ENCODE results near the gene PRMT1. TPM values are rescaled to one million over a fixed set of nuclear protein-coding genes. Genes with fewer than 3 reads are reported as not detected.
A peak's percentile ranks its signal among the peaks of the same experiment; 100 is the strongest.

The PRMT1 gene
- total RNA-seq, 6 donors from 2014 or later, result 65.6 to 155 (median 82.0) TPM

GRCh38 chr19:49696865-49697264 is 19.8 kb downstream of the PRMT1 start:
- no peaks in the 10 kb centered on the region for H3K9me3 ChIP-seq
- no peak overlapping the region for H3K4me3 ChIP-seq
- no peak for ATAC-seq (ENCODE audit: low FRiP score in 2 of 2)
- 91% methylated on average over 4 to 7 of the region's 7 CpGs for WGBS, 2 donors
- no peak for DNase-seq
- no peaks in the 10 kb centered on the region for H3K36me3 ChIP-seq
- no peak for TF ChIP-seq POLR2AphosphoS5 (IDR thresholded peaks at IDR 0.05)
- TF ChIP-seq EP300 (IDR thresholded peaks at IDR 0.05), result no peak
- TF ChIP-seq CTCF (IDR thresholded peaks at IDR 0.05), result no peak
- TF ChIP-seq POLR2A (IDR thresholded peaks at IDR 0.05), result no peak
- peaks cover 0 to under 1% (median 0%) of the 10 kb centered on the region in 4 donors for H3K4me1 ChIP-seq
- H3K27me3 ChIP-seq, result no peaks in the 10 kb centered on the region
- H3K27ac ChIP-seq, result no peak overlapping the region

- 83 to 92% methylated on average over 5 of the region's 5 CpGs for WGBS, 2 donors
- Histone ChIP-seq H3K36me3 (no peaks in the 10 kb centered on the region), H3K9me3 (no peaks in the 10 kb centered on the region), H3K27ac (no peak overlapping the region), H3K27me3 (no peaks in the 10 kb centered on the region), H3K4me3 (no peak overlapping the region), H3K4me1 (no peaks in the 10 kb centered on the region)
- TF ChIP-seq POLR2AphosphoS5 (IDR thresholded peaks at IDR 0.05) (no peak), EP300 (IDR thresholded peaks at IDR 0.05) (no peak), POLR2A (IDR thresholded peaks at IDR 0.05) (no peak), CTCF (IDR thresholded peaks at IDR 0.05) (no peak)
- DNase-seq (no peak), ATAC-seq (ENCODE audit: low FRiP score in 2 of 2) (no peak)
Measured at GRCh38 chr19:49699364-49699763, 22.3 kb downstream of the PRMT1 start.

GRCh38 chr19:49700563-49700962 is 23.5 kb downstream of the PRMT1 start:
- TF ChIP-seq EP300 (IDR thresholded peaks at IDR 0.05), result no peak
- no peak for TF ChIP-seq CTCF (IDR thresholded peaks at IDR 0.05)
- no peak for TF ChIP-seq POLR2A (IDR thresholded peaks at IDR 0.05)
- no peak for TF ChIP-seq POLR2AphosphoS5 (IDR thresholded peaks at IDR 0.05)
- ATAC-seq (ENCODE audit: low FRiP score in 2 of 2) (peak in 1 of 2 donors; percentile 30), DNase-seq (no peak)
- H3K36me3 ChIP-seq, result no peaks in the 10 kb centered on the region
- H3K27me3 ChIP-seq, result no peaks in the 10 kb centered on the region
- 62 to 74% methylated on average over 11 of the region's 11 CpGs for whole genome bisulfite sequencing, 2 donors
- no peak overlapping the region for H3K4me3 ChIP-seq
- no peak overlapping the region for H3K27ac ChIP-seq
- H3K9me3 ChIP-seq, result no peaks in the 10 kb centered on the region
- H3K4me1 ChIP-seq, result no peaks in the 10 kb centered on the region

GRCh38 chr19:49701271-49701786 is 24.3 kb downstream of the PRMT1 start:
- Histone ChIP-seq H3K36me3 (no peaks in the 10 kb centered on the region), H3K4me1 (no peaks in the 10 kb centered on the region), H3K27ac (no peak overlapping the region), H3K9me3 (no peaks in the 10 kb centered on the region), H3K4me3 (no peak overlapping the region), H3K27me3 (no peaks in the 10 kb centered on the region)
- 77 to 79% methylated on average over 29 to 40 of the region's 40 CpGs for WGBS, 2 donors
- DNase-seq, result peak in 1 of 2 donors; percentile 82
- ATAC-seq (ENCODE audit: low FRiP score in 2 of 2), result no peak
- TF ChIP-seq CTCF (IDR thresholded peaks at IDR 0.05), result no peak
- no peak for TF ChIP-seq POLR2AphosphoS5 (IDR thresholded peaks at IDR 0.05)

GRCh38 chr19:49704888-49705642 is 28.0 kb downstream of the PRMT1 start:
- H3K36me3 ChIP-seq, result no peaks in the 10 kb centered on the region
- H3K4me3 ChIP-seq, result no peak overlapping the region
- DNase-seq (no peak), ATAC-seq (ENCODE audit: low FRiP score in 2 of 2) (peak in 1 of 2 donors; percentile 4)
- no peaks in the 10 kb centered on the region for H3K9me3 ChIP-seq
- WGBS, 2 donors, result 90 to 91% methylated on average over 22 of the region's 22 CpGs
- no peaks in the 10 kb centered on the region for H3K4me1 ChIP-seq
- TF ChIP-seq POLR2AphosphoS5 (IDR thresholded peaks at IDR 0.05), result no peak
- TF ChIP-seq CTCF (IDR thresholded peaks at IDR 0.05), result no peak
- no peak for TF ChIP-seq EP300 (IDR thresholded peaks at IDR 0.05)
- no peak for TF ChIP-seq POLR2A (IDR thresholded peaks at IDR 0.05)
- no peaks in the 10 kb centered on the region for H3K27me3 ChIP-seq
- H3K27ac ChIP-seq, result no peak overlapping the region

Measured in upper lobe of left lung (tissue), 6 donors.